GM19193 (cell line): Measurements from ENCODE around the gene CACNA1F.

ENCODE experiments used
- POLR2A ChIP-seq: IDR thresholded peaks from 4 replicates; pipeline ENCODE4 v1.6.1; 2011; ENCODE audit not compliant: insufficient read depth, insufficient read length; ENCODE audit errors: extremely low read depth

CACNA1F gene

DNA sequence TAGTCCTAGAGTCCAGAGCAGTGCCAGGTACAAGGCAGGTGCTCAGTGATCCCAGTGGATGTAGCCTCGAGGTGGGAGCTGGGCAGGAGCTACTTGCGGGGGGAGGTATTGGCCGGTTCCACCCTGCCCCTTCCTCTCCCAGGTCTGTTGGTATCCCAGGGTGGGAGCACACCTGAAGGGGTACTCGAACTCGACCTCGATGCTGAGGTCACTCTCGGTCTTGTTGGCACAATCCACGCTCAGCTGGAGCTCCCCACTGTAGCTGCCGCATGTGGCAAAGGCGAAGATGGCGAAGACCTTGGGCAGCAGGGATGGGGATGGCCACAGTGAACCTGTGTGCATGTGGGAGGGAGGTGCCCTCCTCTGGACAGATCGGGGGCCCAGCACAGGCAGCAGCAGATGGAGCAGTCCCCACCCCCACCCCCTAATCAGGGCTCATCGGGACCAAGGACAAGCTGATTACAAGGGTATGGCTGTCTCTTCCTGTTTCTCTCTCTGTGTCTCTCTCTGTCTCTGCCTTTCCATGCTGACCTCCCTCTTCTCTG lies 35.5 kb downstream of the CACNA1F start:
- TF ChIP-seq POLR2A = no peak

DNA sequence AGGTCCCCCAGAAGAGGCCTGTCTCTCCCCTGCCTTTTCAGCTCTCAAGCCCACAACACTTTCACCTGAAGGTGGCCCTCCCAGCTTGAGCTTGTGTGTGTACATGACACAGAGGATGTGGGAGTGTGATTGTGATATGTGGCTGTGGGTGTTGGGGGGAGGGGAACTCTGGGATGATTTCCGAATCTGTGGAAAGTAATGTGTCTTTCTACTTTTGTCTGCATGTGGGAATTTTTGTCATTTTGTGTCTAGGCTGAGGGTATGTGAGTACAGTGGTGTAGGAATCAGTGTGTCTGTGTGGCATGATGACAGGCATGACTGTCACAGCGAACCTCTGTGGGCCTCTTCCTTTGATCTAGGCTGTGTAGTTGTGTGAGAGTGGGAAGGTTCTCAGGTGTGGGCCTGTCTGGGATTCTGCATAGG lies 39.6 kb downstream of the CACNA1F start:
- no peak for TF ChIP-seq POLR2A

DNA sequence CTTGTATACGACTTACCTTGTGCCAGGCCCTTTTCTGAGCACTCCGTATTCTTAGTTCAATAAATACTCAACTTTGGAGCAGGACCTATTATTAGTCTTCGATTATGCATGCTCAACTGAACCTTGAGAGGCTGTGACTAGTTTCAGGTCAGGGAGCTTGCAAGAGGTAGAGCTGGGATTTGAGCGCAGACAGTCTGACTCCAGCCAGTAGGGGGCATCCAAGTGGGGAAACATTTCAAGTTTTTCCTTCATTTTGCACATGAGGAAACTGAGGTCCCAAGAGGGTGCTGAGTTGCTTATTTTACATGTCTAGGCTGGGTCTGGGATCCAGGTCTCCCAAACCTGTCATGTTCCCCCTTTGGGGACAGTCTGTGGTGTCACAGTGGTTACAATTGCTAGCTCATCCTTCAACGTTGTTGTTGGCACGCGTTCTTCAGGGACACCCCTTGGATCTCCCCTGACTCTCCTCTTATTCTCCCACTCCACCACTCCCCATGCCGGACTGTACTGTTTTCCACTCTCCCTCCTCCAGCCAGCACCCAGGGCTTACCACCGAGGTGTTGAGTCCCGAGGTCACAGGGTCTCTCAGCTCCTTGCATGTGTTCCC lies 40.3 kb downstream of the CACNA1F start:
- TF ChIP-seq POLR2A = no peak

DNA sequence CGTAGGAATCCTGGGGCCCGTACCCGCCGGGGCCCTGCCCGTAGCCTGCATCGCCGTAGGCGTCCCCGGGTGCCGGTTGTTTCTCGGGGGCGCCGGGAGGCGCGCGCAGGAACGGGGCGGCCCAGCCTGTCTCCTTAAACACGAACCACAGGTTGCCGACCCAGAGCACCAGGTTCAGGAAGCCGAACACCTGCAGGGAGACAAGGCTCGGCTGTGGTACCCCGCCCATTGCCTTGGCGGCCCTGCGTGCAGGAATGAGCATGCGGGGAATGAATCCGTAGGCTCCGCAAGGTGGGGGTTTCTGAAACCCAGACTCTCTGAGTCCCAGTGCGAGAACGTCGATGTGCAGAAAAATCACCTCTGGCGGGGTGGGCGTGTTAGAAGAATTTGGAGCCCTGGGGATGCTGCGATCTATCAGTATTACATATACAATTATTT lies 41.5 kb downstream of the CACNA1F start:
- no peak for TF ChIP-seq POLR2A

DNA sequence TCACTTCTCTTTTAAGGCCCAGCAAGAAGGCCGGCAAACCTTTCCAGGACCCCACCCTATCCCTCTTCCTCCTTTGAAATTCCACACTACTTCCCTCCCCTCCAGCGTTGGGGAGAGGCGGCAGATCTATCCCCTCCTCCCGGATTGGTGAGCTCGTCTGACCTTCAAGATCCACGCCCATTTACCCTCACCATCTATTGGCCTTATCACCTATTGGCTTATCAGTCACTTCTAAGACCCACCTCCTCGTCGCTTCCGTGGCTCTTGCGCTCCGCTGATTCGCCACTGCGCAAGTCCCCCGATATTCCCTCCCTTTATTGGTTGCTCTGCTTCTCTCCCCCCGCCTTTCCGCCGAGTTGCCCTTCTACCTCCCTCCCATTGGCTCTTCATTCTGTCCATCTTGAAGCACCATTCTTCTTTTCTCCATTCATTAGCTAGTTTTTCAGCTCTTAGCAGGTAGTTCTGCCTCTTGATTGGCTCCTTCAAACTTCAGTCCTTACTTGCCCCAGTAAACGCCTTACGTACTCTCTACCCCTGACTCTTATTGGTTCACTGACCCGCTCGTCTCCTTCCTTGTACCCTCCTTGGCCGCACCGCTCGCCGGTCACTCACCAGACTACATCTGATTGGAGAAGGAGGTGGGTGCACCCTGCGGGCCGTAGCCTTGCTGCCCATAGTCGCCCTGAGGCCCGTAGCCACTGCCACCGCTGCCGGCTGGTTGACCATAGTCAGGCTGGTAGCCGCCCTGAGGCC lies 42.1 kb downstream of the CACNA1F start:
- peak; percentile 81 for TF ChIP-seq POLR2A

DNA sequence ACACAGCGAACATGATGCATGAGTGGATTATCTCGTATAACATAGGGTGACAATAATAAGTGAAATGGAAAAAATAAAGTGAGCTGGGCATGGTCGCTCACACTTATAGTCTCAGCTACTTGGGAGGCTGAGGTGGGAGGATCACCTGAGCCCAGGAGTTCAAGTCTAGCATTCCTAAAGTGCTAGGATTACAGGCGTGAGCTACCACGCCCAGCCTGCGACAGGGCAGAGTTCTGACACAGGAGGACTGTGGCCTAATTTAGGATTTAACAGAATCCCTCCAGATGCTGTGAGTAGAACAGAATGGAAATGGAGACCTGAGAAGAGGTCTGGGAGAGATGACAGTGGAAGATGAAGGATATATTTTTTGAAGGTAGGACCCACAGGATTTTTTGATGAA lies 43.5 kb downstream of the CACNA1F start:
- no peak for TF ChIP-seq POLR2A

DNA sequence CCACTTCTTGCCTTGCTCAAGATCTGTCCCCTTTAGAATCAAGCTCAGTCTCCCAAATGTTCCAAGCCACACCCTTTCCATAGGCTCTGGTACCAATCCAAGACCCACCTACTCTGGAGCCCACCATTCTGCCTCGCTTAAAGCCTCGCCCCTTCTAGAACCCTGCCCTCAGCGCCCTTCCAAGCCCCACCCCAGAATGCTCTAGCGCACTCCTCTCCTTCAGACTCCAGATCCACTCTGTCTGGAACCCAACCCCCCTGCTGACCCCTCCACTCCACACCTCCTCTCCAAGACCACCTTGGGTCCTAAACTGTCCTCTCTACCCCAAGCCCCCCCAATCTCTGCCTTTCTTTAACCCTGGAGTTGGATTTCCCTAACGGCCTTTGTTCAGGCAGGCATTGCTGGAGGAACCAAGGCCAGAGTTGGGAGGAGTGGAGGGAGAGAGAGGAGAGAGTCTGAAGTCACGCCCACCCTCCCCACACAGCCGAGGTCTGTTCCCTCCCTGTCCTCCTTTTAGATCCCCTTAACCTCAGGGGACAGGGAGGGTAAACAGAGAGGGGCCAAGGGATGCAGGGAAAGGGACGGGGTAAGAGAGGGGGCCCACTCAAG lies 44.6 kb downstream of the CACNA1F start:
- no peak for TF ChIP-seq POLR2A

DNA sequence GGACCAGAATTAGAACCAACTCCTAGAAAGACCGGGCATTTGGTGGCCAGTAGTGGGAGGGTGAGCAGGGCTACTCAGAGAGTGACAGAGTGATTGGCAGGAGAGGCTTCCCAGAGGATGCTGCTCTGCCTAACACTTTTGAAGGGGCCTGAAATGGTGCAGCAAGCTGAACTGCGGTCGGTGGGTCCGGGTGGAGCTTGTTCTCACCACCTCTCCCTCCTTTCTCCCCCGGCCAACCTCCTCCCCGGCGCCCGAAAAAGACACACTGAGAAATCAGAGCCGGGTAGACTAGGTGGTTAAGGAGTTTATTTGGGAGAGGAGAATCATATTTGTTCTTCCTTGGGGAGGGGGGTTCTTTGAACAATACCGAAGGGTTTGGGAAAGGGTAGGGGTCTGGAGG lies 45.6 kb downstream of the CACNA1F start:
- no peak for TF ChIP-seq POLR2A

DNA sequence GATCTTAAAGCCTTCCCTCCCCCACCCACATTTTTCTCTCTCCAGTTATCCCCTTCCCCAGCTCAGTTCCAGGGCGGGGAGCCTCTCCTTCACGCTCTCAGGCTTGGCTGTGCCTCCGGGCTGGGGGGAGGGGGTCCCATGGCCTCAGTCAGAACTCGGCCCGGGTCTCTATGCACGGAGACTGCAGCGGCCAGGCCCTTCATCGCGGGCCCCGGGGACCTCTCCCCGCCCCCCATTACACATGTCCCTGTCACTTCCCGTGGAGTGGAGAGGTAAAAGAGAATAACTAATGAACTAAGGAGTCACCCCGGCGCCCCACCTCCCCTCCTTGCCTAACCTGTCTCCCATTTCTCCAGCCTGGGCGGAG lies 46.1 kb downstream of the CACNA1F start:
- no peak for TF ChIP-seq POLR2A

DNA sequence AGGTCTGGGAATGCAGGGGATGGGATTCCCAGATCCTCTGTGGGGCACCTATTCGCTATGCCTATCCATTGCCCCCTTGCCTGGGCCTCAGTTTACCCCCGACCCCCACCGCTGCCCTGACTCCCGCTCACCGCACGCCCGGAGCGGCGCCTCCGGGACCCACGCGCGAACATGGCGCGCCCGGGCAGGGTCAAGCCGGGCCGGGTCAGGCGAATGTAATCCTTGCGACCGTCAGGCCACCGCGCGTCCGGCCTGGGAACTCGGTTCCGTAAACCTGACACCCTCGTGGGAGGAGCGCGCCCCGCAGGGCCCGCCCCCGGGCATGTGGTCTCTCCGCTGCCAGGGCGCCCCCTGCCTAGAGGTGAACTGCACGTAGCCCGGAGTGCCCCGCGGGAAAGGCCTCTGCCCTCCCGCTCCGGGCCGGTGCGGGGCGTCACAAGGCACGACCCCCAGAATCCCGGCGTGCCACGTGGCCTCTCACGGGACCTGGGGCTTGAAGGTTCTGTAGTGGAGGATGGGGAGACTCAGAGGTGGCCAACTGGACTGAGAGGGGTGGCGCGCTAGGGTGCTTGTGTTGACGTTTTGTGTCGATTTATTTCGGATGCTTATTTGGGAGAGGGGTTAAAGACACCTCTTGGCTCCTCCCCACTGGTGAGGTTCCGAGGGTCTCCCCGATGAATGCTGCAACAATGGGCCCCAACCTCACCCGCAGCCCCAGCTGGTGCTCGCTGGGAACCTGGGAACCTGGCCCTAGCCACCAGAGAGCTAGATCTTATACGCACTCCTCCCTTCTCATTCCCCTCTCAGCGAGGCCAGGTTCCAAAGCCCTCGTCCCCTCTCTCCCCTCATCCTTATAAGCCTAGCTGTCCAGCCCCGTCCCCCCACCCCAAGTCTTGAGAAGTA lies 46.8 kb downstream of the CACNA1F start, which contains the start of gene PRICKLE3:
Gene PRICKLE3 (minus strand): TSS at position 249 of the 903 bp plus-strand sequence. CDS start 76 bp downstream, at position 173.
- peak; percentile 66 for TF ChIP-seq POLR2A

DNA sequence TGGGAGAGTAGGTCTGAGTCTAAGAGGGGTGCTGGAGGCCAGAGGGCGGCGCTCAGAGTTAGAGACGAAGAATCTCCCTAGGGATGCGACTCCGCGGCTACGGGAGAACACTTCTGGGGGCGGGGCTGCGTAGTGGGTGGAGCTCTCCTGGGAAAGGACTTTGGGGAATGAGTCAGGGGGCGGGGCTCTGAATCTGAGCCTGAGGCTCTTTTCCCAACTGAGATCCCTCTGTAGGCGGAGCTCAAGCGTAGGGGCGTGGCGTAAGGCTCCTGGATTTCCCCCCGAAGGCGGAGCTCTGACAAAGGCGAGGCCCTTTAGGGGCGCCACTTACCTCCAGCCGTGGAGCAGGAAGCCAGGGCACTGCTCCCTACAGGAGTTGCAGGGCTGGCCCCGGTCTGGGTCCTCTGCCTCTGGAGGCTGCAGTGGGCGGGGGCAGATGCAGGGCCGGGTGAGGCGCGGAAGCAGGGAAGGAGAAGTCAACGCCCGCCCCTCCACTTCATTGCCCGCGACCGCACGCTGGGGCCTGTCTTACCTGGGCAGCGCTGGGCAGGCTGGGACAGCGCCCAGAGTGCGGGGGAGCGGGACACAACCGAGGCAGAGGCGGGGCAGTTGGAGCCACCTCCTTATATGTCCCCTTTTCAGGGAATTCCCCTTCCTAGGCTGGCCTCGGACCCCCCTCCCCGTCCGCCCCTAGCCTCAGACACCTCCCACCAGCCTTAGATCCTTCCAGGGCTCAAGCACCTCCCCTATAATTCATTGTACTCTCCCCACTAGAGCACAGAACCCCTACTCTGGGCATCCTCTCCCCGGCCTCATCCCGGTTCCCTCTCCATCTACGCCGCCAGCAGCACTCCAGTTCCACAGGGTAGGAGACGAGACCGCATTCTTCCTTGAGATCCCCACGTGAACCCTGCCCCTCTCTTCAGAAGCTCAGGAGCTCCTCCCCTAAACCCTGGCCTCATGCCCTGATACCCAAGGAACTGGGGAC lies 48.6 kb downstream of the CACNA1F start:
- peak; percentile 37 for TF ChIP-seq POLR2A

DNA sequence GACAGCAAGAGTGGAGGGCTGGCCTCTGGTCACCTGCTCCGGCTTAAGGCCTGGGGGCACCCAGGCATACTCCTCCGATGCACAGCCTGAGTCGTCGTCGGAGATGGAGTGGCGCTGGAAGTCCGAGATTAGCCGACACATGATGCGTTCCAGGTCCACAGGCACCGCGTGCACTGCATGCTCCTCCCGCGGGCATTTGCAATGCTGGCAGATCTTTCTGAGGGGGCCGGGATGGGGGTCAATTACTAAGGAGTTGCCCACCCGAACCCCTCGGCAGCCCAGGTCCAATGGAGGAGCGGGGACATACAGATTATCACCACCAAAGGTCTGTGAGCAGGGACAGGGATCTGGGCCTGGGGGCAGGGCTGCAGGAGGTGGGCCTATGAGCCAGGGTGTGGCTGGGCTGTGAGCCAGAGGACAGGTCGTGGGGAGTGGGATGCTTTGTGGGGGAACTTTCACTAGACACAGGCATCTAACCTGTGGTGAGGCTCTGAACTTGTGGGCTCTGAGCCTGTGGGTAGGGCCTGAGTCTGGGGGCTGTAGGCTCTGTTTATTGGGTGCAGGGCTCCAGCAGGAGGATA lies 49.3 kb downstream of the CACNA1F start:
- no peak for TF ChIP-seq POLR2A

DNA sequence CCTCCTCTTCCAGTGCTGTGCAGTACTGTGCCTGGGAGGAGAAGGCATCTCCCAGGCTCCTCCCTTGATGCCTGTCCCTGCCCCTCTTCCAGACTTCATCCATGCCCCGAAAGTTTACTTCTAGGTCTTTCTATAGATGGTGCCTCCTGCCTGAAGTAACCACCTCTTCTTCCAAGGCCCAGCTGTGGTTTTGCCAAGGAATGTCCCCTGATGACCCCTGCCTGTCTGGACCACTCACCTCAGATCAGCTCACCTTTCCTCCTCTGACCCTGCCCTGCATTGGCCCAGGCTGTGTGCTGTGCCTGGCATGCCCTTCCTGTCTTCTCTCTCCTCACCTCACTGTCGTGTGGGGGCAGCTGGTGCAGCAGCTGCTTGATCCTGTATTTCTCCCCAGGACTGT lies 53.8 kb downstream of the CACNA1F start:
- no peak for TF ChIP-seq POLR2A
